WTC11 (cell line): ENCODE data around the gene COL12A1. TPM values are rescaled to one million over a fixed set of nuclear protein-coding genes. Genes with fewer than 3 reads are reported as not detected.
A peak's percentile ranks its signal among the peaks of the same experiment; 100 is the strongest.

Experiments used
- ATAC-seq: fragments of 200-7000 bp; cut with Tn5 transposase; 2 replicates; pipeline ENCODE4 v1.10.0; 2021; ENCODE audit warnings: mild to moderate bottlenecking, moderate library complexity
- CTCF ChIA-PET: fragments of 300-600 bp; sonication (Branson Sonifier 250); formaldehyde crosslinking; loops from one replicate; lab custom pipeline; 2021; ENCODE audit warnings: antibody characterized with exemption; lab: Charles Lee
- POLR2A ChIA-PET: fragments of 350-600 bp; sonication (Branson Sonifier 250); formaldehyde crosslinking; loops from one replicate; lab custom pipeline; 2021; ENCODE audit warnings: antibody characterized with exemption; lab: Charles Lee
- DNase-seq: peaks from one replicate; pipeline ENCODE4 v3.0.0; 2021; ENCODE audit warnings: low spot score
- H3K27ac Mint-ChIP-seq: 2 replicates; pipeline ENCODE4 v1.8.0; 2021; ENCODE audit warnings: mixed read lengths
- H3K27me3 Mint-ChIP-seq: 2 replicates; pipeline ENCODE4 v1.8.0; 2021; ENCODE audit warnings: low read depth, mild to moderate bottlenecking, moderate library complexity, mixed read lengths
- H3K36me3 Mint-ChIP-seq: 2 replicates; pipeline ENCODE4 v1.8.0; 2021; ENCODE audit warnings: mixed read lengths
- H3K4me1 Mint-ChIP-seq: 2 replicates; pipeline ENCODE4 v1.8.0; 2022; ENCODE audit warnings: mixed read lengths
- H3K4me3 Mint-ChIP-seq: 2 replicates; pipeline ENCODE4 v1.8.0; 2021; ENCODE audit warnings: mild to moderate bottlenecking, moderate library complexity, mixed read lengths
- H3K9me3 Mint-ChIP-seq: 2 replicates; pipeline ENCODE4 v1.8.0; 2021; ENCODE audit warnings: mixed read lengths
- ATF1 ChIP-seq: sonication (generic); formaldehyde crosslinking; IDR thresholded peaks from 2 replicates; pipeline ENCODE4 v1.8.1; 2023; ENCODE audit warnings: mild to moderate bottlenecking, moderate library complexity, missing genetic modification reagents
- CDX4 ChIP-seq: fragments of 250-450 bp; sonication (Bioruptor Pico); IDR thresholded peaks from 2 replicates; pipeline ENCODE4 v1.9.0; 2021; ENCODE audit warnings: moderate library complexity, mild to moderate bottlenecking, inconsistent platforms, borderline replicate concordance
- CREB1 ChIP-seq: sonication (generic); formaldehyde crosslinking; IDR thresholded peaks from 2 replicates; pipeline ENCODE4 v1.8.0; 2023; ENCODE audit warnings: mild to moderate bottlenecking, missing genetic modification reagents
- E2F1 ChIP-seq: sonication (generic); formaldehyde crosslinking; IDR thresholded peaks from 2 replicates; pipeline ENCODE4 v1.8.0; 2022; ENCODE audit warnings: mild to moderate bottlenecking, missing genetic modification reagents
- EMX1 ChIP-seq: fragments of 250-450 bp; sonication (Bioruptor Pico); IDR thresholded peaks from 2 replicates; pipeline ENCODE4 v1.8.0; 2021; ENCODE audit warnings: mild to moderate bottlenecking
- GABPB1 ChIP-seq: sonication (generic); formaldehyde crosslinking; IDR thresholded peaks from 2 replicates; pipeline ENCODE4 v1.8.1; 2023; ENCODE audit warnings: mild to moderate bottlenecking, missing genetic modification reagents
- JAZF1 ChIP-seq: fragments of 250-450 bp; sonication (Bioruptor Pico); IDR thresholded peaks from 2 replicates; pipeline ENCODE4 v1.9.0; 2021; ENCODE audit warnings: moderate library complexity, mild to moderate bottlenecking, inconsistent platforms
- NFE2L1 ChIP-seq: sonication (generic); formaldehyde crosslinking; IDR thresholded peaks from 2 replicates; pipeline ENCODE4 v1.8.1; 2023; ENCODE audit warnings: missing genetic modification reagents
- NR2C2 ChIP-seq: sonication (generic); formaldehyde crosslinking; IDR thresholded peaks from 2 replicates; pipeline ENCODE4 v1.8.0; 2022; ENCODE audit warnings: mild to moderate bottlenecking, missing genetic modification reagents
- TCF7 ChIP-seq: sonication (generic); formaldehyde crosslinking; IDR thresholded peaks from 2 replicates; pipeline ENCODE4 v1.8.0; 2022; ENCODE audit warnings: mild to moderate bottlenecking, low read depth, missing genetic modification reagents, moderate library complexity
- TP53 ChIP-seq: sonication (generic); formaldehyde crosslinking; IDR thresholded peaks from 2 replicates; pipeline ENCODE4 v1.8.1; 2023; ENCODE audit warnings: mild to moderate bottlenecking, missing genetic modification reagents
- total RNA-seq: library from RNA; stranded (reverse); gene quantifications from 3 replicates; pipeline ENCODE4 v1.2.3, GENCODE V29; 2021
- TF ChIP-seq, protein P1 (sequence below): sonication (generic); formaldehyde crosslinking; IDR thresholded peaks from 2 replicates; pipeline ENCODE4 v1.8.1; 2022; ENCODE audit warnings: low read depth, mild to moderate bottlenecking, moderate library complexity, missing genetic modification reagents, borderline replicate concordance
- TF ChIP-seq, protein P2 (sequence below): sonication (generic); formaldehyde crosslinking; IDR thresholded peaks from 2 replicates; pipeline ENCODE4 v1.8.1; 2023; ENCODE audit warnings: mild to moderate bottlenecking, missing genetic modification reagents

COL12A1 gene
- total RNA-seq, 1 experiment from 2014 or later = 1.1 TPM

GRCh38 chr6:75116946-75117345 is 88.9 kb downstream of the COL12A1 start:
- CTCF ChIA-PET = no interaction called here

DNA sequence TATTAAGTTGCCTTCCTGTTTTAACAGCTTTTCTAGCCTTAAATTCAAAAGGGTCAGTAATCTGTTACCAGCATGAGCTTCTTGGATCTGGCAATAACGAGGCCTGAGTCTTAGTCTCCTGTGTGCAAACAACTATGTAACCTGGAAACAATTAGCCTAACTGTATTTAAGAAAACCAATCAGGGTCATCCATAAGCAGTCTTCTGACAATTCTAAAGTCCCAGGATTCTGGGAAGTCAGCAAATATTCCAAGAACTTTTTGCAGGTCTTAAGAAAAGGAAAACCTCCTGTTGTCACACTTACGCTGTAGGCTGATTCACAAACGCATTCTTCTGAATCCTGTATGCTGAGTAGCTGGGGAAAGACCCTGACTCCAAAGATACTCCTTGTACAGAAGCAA is 90.4 kb downstream of the COL12A1 start:
- no peaks in the 10 kb centered on the region for H3K27me3 Mint-ChIP-seq
- CTCF ChIA-PET = interaction anchor here (1.7 to 2.4 kb wide), 2 partner anchors 87 to 93 kb away, joined by 5 to 13 read pairs; no protein-coding TSS in a partner anchor
- H3K4me1 Mint-ChIP-seq = no peaks in the 10 kb centered on the region
- no peak overlapping the region for H3K4me3 Mint-ChIP-seq
- no peaks in the 10 kb centered on the region for H3K36me3 Mint-ChIP-seq
- TF ChIP-seq E2F1 (no peak), TCF7 (CRISPR knock-in tag) (no peak)
- TF ChIP-seq, protein P1, sequence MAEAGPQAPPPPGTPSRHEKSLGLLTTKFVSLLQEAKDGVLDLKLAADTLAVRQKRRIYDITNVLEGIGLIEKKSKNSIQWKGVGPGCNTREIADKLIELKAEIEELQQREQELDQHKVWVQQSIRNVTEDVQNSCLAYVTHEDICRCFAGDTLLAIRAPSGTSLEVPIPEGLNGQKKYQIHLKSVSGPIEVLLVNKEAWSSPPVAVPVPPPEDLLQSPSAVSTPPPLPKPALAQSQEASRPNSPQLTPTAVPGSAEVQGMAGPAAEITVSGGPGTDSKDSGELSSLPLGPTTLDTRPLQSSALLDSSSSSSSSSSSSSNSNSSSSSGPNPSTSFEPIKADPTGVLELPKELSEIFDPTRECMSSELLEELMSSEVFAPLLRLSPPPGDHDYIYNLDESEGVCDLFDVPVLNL (CRISPR knock-in tag) = no peak
- TF ChIP-seq, protein P2, sequence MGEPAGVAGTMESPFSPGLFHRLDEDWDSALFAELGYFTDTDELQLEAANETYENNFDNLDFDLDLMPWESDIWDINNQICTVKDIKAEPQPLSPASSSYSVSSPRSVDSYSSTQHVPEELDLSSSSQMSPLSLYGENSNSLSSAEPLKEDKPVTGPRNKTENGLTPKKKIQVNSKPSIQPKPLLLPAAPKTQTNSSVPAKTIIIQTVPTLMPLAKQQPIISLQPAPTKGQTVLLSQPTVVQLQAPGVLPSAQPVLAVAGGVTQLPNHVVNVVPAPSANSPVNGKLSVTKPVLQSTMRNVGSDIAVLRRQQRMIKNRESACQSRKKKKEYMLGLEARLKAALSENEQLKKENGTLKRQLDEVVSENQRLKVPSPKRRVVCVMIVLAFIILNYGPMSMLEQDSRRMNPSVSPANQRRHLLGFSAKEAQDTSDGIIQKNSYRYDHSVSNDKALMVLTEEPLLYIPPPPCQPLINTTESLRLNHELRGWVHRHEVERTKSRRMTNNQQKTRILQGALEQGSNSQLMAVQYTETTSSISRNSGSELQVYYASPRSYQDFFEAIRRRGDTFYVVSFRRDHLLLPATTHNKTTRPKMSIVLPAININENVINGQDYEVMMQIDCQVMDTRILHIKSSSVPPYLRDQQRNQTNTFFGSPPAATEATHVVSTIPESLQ = no peak
- peak; percentile 41; the same call in 1 of the 2 replicates for ATAC-seq
- H3K9me3 Mint-ChIP-seq = no peaks in the 10 kb centered on the region
- POLR2A ChIA-PET = no interaction called here
- no peak overlapping the region for H3K27ac Mint-ChIP-seq
- no peak for DNase-seq

More at GRCh38 chr6:75116946-75117345, 88.9 kb downstream of the COL12A1 start:
- no peak overlapping the region for H3K27ac Mint-ChIP-seq
- H3K27me3 Mint-ChIP-seq = no peaks in the 10 kb centered on the region
- H3K4me1 Mint-ChIP-seq = no peaks in the 10 kb centered on the region
- POLR2A ChIA-PET = no interaction called here
- no peak for DNase-seq
- H3K36me3 Mint-ChIP-seq = no peaks in the 10 kb centered on the region
- H3K9me3 Mint-ChIP-seq = no peaks in the 10 kb centered on the region
- TF ChIP-seq JAZF1 (CRISPR knock-in tag) = no peak
- TF ChIP-seq ATF1 (CRISPR knock-in tag) = no peak
- TF ChIP-seq TP53 = no peak
- no peak for TF ChIP-seq NR2C2 (CRISPR knock-in tag)
- no peak for ATAC-seq
- H3K4me3 Mint-ChIP-seq = no peak overlapping the region

DNA sequence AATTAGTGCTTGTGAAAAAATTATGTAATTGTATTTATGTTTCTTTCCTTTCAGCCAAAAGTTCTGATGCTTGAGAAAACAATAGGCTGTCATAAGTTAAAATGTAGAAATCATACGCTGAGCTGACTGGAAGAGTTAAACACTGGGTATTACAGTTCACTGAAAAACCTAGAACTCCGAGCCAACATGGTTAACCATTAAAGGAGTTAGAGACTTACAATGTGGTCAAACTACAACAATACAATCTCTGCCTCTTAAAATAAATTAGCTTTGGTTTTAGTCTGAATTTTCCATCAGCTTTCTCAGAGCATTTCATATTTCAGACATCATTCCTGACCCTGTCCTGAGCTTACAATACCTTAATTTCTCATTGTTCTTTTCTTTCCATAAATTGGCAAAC is 91.0 kb downstream of the COL12A1 start:
- no peaks in the 10 kb centered on the region for H3K36me3 Mint-ChIP-seq
- TF ChIP-seq NFE2L1 (CRISPR knock-in tag) = no peak
- TF ChIP-seq, protein P2 = no peak
- no peak for TF ChIP-seq GABPB1 (CRISPR knock-in tag)
- TF ChIP-seq CDX4 (CRISPR knock-in tag) = no peak
- TF ChIP-seq CREB1 (CRISPR knock-in tag) = no peak
- TF ChIP-seq EMX1 (CRISPR knock-in tag) = no peak
- H3K27ac Mint-ChIP-seq = no peak overlapping the region
- no peak overlapping the region for H3K4me3 Mint-ChIP-seq
- DNase-seq (no peak), ATAC-seq (no peak)
- H3K27me3 Mint-ChIP-seq = no peaks in the 10 kb centered on the region
- ChIA-PET POLR2A (no interaction called here), CTCF (interaction anchor here (1.7 to 2.4 kb wide), 2 partner anchors 87 to 94 kb away, joined by 5 to 13 read pairs; no protein-coding TSS in a partner anchor)
- H3K9me3 Mint-ChIP-seq = no peaks in the 10 kb centered on the region
- no peaks in the 10 kb centered on the region for H3K4me1 Mint-ChIP-seq
